Progenitor cell of endocrine pancreas (in vitro differentiated cells): Measurements from ENCODE around the gene EML6. TPM values are rescaled to one million over a fixed set of nuclear protein-coding genes. Genes with fewer than 3 reads are reported as not detected.

ENCODE experiments used
- DNase-seq: peaks from one replicate; pipeline ENCODE4 v3.0.0; 2021; ENCODE audit warnings: low spot score; ENCODE audit not compliant: unreplicated experiment
- H3K27ac Mint-ChIP-seq: 2 replicates; pipeline ENCODE4 v1.8.0; 2021; ENCODE audit warnings: mild to moderate bottlenecking, moderate library complexity, mixed read lengths
- H3K27me3 Mint-ChIP-seq: 2 replicates; pipeline ENCODE4 v1.8.0; 2021; ENCODE audit warnings: mixed read lengths
- H3K36me3 Mint-ChIP-seq: 2 replicates; pipeline ENCODE4 v1.8.0; 2022; ENCODE audit warnings: mixed read lengths; ENCODE audit not compliant: insufficient read depth
- H3K4me1 Mint-ChIP-seq: 2 replicates; pipeline ENCODE4 v1.8.0; 2021; ENCODE audit warnings: low read depth, mixed read lengths
- H3K4me3 Mint-ChIP-seq: 2 replicates; pipeline ENCODE4 v1.8.0; 2021; ENCODE audit warnings: low read depth, mild to moderate bottlenecking, moderate library complexity, mixed read lengths
- H3K9me3 Mint-ChIP-seq: 2 replicates; pipeline ENCODE4 v1.8.0; 2021; ENCODE audit warnings: low read depth, mixed read lengths
- total RNA-seq: library from RNA; stranded (reverse); gene quantifications from 2 replicates; pipeline ENCODE4 v1.2.1, GENCODE V29; 2021
- TF ChIP-seq, protein P1 (sequence below): fragments of 200-600 bp; sonication (generic); IDR thresholded peaks from one replicate; pipeline ENCODE4 v1.5.0; 2021; ENCODE audit warnings: antibody characterized with exemption, mild to moderate bottlenecking; ENCODE audit not compliant: unreplicated experiment

Gene EML6
- total RNA-seq, 1 donor from 2014 or later = 2.6 TPM

- Mint-ChIP-seq H3K9me3 (no peaks in the 10 kb centered on the region), H3K36me3 (peaks cover 19% of the 10 kb centered on the region), H3K4me3 (no peak overlapping the region), H3K4me1 (no peaks in the 10 kb centered on the region), H3K27me3 (no peaks in the 10 kb centered on the region), H3K27ac (peak overlapping the region; percentile 17)
- TF ChIP-seq, protein P1, sequence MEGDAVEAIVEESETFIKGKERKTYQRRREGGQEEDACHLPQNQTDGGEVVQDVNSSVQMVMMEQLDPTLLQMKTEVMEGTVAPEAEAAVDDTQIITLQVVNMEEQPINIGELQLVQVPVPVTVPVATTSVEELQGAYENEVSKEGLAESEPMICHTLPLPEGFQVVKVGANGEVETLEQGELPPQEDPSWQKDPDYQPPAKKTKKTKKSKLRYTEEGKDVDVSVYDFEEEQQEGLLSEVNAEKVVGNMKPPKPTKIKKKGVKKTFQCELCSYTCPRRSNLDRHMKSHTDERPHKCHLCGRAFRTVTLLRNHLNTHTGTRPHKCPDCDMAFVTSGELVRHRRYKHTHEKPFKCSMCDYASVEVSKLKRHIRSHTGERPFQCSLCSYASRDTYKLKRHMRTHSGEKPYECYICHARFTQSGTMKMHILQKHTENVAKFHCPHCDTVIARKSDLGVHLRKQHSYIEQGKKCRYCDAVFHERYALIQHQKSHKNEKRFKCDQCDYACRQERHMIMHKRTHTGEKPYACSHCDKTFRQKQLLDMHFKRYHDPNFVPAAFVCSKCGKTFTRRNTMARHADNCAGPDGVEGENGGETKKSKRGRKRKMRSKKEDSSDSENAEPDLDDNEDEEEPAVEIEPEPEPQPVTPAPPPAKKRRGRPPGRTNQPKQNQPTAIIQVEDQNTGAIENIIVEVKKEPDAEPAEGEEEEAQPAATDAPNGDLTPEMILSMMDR = no peak
- no peak for DNase-seq
Observed at GRCh38 chr2:54968561-54969218, 245.2 kb downstream of the EML6 start.

- no peaks in the 10 kb centered on the region for H3K27me3 Mint-ChIP-seq
Observed at GRCh38 chr2:54969295-54969939, 246.0 kb downstream of the EML6 start.

DNA sequence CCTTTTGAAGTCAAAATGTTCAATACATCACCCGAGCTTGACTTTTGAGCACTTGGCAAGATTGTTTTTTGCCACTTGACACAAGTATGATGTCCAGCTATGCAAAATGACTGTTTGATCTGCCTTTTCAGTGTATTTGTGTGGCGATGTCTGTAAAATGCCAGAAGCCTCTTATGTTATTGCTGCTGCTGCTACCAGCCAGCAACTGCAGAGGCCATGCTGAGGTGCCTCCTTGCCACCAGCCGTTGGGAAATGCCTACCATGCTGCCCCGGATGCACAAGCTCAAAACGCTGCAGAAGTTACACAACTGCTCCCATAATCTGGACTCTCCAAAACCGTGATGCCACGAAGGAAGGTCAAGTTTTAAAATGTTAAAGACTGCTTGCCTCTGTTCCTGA lies 246.5 kb downstream of the EML6 start:
- no peak for DNase-seq
- Mint-ChIP-seq H3K4me3 (no peak overlapping the region), H3K9me3 (no peaks in the 10 kb centered on the region), H3K4me1 (no peaks in the 10 kb centered on the region), H3K36me3 (peaks cover 19% of the 10 kb centered on the region), H3K27ac (peak overlapping the region; percentile 15), H3K27me3 (no peaks in the 10 kb centered on the region)
- TF ChIP-seq, protein P1 = no peak

More at GRCh38 chr2:54969295-54969939, 246.0 kb downstream of the EML6 start:
- H3K27ac Mint-ChIP-seq = peak overlapping the region; percentile 53
- H3K4me1 Mint-ChIP-seq = no peaks in the 10 kb centered on the region
- no peak overlapping the region for H3K4me3 Mint-ChIP-seq
- no peak for DNase-seq
- H3K9me3 Mint-ChIP-seq = no peaks in the 10 kb centered on the region
- peaks cover 19% of the 10 kb centered on the region for H3K36me3 Mint-ChIP-seq
- TF ChIP-seq, protein P1 = no peak

GRCh38 chr2:54975175-54975574 lies 251.7 kb downstream of the EML6 start:
- Mint-ChIP-seq H3K9me3 (no peaks in the 10 kb centered on the region), H3K36me3 (peaks cover 14% of the 10 kb centered on the region), H3K4me1 (peaks cover 16% of the 10 kb centered on the region), H3K27ac (peak overlapping the region; percentile 13), H3K4me3 (no peak overlapping the region), H3K27me3 (no peaks in the 10 kb centered on the region)
- TF ChIP-seq, protein P1 = no peak
- no peak for DNase-seq

DNA sequence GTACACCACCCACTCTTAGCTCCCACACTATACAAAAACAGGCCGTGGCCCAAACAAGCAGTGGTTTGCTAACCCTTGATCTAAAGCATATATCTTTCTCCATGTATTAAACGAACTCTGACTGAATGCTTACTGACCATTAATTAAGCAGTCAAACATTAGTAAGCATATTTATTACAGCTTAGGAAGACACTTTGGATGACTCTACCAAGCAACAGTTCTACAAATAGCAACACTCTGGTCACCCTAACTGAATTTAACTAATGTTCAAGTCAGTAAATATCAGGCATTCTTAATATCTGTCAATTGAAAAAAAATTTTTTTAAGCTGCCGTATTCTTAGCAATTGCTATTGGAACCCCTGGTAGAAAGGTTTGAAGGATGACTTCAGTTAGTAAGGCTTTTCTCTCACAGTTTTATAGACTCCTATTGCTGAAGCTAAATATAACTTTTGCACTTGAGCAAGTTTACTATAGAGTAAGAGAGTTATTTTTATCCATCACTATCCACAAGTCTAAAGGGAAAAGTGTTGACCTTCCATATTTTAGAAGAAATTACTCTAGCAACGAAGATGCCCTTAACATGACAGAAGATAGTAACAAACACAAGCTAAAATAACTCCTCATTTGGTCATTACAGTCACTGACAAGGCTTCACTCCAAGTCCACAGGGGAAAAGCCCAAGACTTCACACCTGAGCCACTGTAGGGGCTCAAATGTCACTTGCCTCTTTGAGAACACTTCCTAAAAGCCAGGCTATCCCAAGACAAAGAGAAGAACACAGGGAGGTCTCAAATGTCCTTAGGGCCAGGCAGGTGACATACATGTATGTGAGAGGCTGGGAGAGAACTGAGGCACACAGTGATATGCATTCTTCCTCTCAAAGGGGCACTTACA lies 252.4 kb downstream of the EML6 start:
- H3K9me3 Mint-ChIP-seq = no peaks in the 10 kb centered on the region
- H3K36me3 Mint-ChIP-seq = peaks cover 17% of the 10 kb centered on the region
- no peaks in the 10 kb centered on the region for H3K27me3 Mint-ChIP-seq
- no peak for DNase-seq
- no peak overlapping the region for H3K4me3 Mint-ChIP-seq
- peak overlapping the region; percentile 86 for H3K27ac Mint-ChIP-seq
- TF ChIP-seq, protein P1 = no peak
- peaks cover 21% of the 10 kb centered on the region for H3K4me1 Mint-ChIP-seq
